ENCODE data around the gene SMIM41.

Gene SMIM41

DNA sequence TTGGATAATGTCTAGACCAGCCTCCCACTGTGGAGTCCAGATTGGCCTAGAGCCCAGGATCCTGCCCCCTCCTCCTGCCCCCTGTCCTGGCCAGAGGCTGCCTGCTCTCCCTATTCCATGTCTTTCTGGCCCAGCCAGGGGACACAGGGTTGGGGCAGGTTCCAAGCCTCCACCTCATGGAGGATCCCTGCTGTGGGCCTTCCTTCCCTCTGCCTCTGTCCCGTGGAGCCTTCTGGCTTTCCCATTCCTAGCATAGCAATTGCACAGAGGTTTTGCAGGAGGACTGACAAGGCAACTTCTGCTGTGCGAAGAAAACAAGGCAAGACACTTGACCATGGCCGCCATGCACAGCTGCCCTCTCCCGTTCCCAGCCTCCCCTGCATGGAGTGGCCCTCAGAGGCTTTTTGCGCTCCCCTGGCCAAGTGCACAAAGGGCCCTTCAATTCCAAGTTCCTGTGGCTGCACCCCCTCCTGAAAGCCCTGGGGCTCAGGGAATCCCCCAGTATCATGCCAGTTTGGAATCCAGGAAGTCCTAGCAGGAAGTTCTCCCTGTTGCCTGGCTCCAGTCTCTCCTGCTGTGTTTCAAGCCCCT lies 70.2 kb downstream of the SMIM41 start:
- DNase-seq = no peak

DNA sequence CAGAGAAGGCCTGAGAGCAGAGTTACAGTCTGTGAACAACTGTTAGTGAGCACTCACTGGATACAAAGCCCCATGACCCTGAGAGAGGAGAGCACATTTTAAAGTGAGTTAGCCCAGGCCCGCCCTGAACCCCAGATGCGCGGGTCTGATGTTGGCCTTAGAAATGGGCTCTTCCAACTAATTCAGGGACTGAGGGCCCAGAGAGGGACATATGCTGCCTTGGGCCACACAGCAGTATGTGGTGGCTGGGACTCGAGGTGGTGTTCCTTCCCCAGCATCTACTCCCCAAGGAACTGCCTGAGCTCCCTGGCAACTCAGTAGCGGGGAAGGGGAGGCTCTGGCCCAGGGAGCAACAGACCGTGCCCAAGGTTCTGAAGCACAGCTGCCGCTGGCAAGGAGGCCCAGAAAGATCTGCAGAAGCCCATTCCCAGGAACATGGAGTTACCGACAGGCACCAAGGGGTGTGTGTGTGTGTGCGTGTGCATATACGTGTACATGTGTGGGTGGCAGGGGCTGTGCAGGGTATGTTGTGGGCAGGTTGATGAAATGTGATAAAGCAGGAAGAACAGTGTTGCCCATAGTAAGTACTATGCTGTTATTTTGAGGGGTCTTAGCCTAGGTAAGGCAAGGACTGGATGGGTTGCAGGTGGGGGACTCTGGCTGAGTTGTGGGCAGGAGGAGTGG lies 71.8 kb downstream of the SMIM41 start:
- DNase-seq = no peak

DNA sequence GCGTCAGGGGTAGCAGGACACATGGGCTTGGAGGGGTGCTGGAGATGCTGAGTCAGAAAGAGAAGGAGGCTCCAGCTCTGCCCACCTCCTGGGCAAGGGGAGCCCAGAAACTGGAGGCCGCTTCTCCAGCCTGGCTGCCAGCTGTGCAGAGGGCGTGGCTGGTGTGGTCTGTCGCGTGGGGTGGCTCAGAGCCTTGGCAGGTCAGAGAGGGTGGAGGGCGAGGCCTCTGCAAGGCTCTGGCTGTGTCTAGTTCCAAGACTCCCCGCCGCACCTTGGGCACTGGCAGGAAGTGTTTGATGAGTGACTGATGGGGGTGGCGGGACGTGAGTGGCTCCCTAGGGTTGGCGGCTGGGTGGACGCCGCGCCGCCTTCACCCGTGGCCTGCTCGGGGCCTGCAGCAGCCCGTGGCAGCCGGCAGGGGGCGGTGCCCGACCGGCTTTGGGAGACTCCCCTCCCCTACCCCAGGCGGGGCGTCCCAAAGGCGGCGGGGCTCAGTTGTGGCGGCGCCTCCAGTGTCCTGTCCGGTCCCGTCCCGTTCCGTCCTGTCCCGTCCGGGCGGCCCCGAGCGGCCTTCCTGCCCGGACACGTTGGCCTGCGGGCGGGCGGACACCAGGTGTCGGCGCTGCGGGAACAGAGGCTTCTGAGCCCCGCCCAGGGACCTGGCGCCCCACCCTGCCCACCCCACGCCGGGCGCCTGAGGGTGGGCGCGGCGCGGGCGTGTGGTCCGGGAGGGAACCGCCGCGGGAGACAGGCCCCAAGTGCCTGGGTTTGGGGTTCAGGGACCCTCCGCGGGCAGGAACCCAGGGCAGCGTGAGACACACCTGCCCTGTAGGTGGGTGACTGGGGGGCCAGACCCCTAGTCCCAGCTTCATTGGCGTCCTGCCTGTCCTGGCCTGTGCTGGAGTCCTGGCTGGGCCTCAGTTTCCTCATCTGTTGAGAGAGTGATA lies 72.6 kb downstream of the SMIM41 start:
- peak; percentile 65 to 68 for DNase-seq

- DNase-seq = no peak
Observed at GRCh38 chr12:52152905-52153317, 73.4 kb downstream of the SMIM41 start.

GRCh38 chr12:52155048-52155868 lies 75.8 kb downstream of the SMIM41 start:
- DNase-seq = peak in 1 of 2 donors; percentile 17

GRCh38 chr12:52156311-52156710 lies 76.8 kb downstream of the SMIM41 start:
- DNase-seq = no peak

DNA sequence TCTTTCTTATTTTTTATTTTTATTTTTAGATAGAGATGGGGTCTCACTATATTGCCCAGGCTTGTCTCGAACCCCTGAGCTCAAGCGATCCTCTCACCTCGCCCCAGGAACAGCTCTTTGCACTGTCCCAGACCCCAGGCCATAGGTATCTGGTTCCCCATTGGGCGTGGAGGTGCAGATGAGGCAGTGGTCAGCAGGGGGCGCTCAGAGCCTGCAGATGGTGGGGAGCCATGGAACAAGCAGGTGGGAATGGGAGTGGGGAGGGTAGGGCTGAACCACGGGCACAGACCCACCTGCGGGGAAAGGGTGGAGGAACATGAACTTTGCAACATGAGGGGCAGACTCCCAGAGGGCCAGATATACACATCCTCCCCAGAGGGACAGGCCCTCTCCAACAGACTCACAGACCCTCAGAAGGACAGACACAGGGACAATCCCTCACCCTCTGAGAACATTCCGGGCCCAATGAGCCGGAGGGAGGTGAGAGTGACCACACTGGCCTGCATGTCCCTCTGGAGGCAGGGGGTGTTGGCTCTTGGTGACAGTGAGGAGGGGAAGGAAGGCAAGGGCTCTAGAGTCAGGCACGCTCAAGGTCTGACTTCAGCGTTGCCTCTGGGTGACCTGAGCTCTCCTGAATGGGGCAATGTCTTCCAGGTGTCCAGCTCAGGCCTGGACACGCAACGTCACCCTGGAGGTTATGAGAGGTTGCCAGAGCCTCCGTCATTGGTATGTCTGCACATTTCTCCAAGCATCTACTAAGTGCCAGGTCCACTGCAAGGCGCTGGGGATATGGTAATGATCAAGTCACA lies 77.5 kb downstream of the SMIM41 start:
- DNase-seq = peak; percentile 70 to 71

DNA sequence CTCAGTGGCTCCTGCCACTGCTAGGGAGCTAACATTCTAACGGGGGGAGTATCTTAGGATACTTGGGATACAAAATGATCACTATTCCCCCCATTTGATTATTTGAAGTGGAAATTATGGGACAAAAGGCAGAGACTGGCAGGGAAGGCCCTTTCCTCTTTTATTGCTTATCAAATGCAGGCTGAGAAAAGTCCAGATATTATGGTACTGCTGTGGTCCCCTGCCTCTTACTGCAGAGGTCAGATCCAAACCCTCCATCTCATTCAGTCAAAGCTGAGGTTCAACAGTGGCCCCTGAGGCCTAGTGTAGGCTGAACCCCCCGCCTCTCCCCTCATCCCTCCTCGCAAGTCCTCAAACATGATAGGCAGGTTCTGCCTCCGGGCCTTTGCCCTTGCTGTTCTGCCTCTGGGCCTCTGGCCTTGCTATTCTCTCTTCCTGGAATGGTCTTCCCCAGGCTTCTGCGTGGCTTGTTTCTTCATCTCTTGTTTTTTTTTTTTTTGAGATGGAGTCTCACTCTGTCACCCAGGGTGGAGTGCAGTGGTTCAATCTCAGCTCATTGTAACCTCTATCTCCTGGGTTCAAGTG lies 78.2 kb downstream of the SMIM41 start:
- no peak for DNase-seq

All from activated CD4-positive, alpha-beta T cell treated with anti-CD3 and anti-CD28 coated beads for 4 hours (primary cell).